Smooth muscle cell (in vitro differentiated cells): ENCODE data around the gene RDH12. TPM values are rescaled to one million over a fixed set of nuclear protein-coding genes. Genes with fewer than 3 reads are reported as not detected.

Source experiments
- DNase-seq: peaks from one replicate; lab custom pipeline; 2025; ENCODE audit not compliant: unreplicated experiment; lab: John Stamatoyannopoulos, UW
- H2AFZ ChIP-seq: fragments of 200-600 bp; sonication (generic); 2 replicates; pipeline ENCODE4 v1.6.0; 2016; ENCODE audit warnings: antibody characterized with exemption, low read depth, mild to moderate bottlenecking
- H3F3A ChIP-seq: fragments of 200-600 bp; sonication (generic); 2 replicates; pipeline ENCODE4 v1.6.0; 2017; ENCODE audit warnings: antibody characterized with exemption, low read depth
- H3K27ac ChIP-seq: fragments of 200-600 bp; sonication (generic); 2 replicates; pipeline ENCODE4 v1.5.1; 2016; ENCODE audit warnings: low read depth, mild to moderate bottlenecking
- H3K27me3 ChIP-seq: fragments of 200-600 bp; sonication (generic); 2 replicates; pipeline ENCODE4 v1.6.1; 2016; ENCODE audit warnings: low read depth, mild to moderate bottlenecking
- H3K36me3 ChIP-seq: fragments of 200-600 bp; sonication (generic); 2 replicates; pipeline ENCODE4 v1.5.1; 2016; ENCODE audit warnings: low read depth
- H3K4me1 ChIP-seq: fragments of 200-600 bp; sonication (generic); 2 replicates; pipeline ENCODE4 v1.5.1; 2016; ENCODE audit warnings: low read depth
- H3K4me2 ChIP-seq: fragments of 200-600 bp; sonication (generic); 2 replicates; pipeline ENCODE4 v1.6.0; 2016; ENCODE audit warnings: mild to moderate bottlenecking
- H3K4me3 ChIP-seq: fragments of 200-600 bp; sonication (generic); 2 replicates; pipeline ENCODE4 v1.5.1; 2016; ENCODE audit warnings: mild to moderate bottlenecking
- H3K79me2 ChIP-seq: fragments of 200-600 bp; sonication (generic); 2 replicates; pipeline ENCODE4 v1.6.0; 2016; ENCODE audit warnings: low read depth, mild to moderate bottlenecking
- H3K9ac ChIP-seq: fragments of 200-600 bp; sonication (generic); 2 replicates; pipeline ENCODE4 v1.6.0; 2016; ENCODE audit warnings: low read depth
- H3K9me3 ChIP-seq: fragments of 200-600 bp; sonication (generic); replicated peaks from 2 replicates; pipeline ENCODE4 v1.5.1; 2016; ENCODE audit warnings: low read depth
- H4K20me1 ChIP-seq: fragments of 200-600 bp; sonication (generic); 2 replicates; pipeline ENCODE4 v1.6.0; 2016; ENCODE audit warnings: low read depth
- WGBS: methylation state at CpG from one replicate; pipeline ENCODE4 v1.1.7; 2016; ENCODE audit warnings: low lambda C conversion rate; 5-methylcytosine and 5-hydroxymethylcytosine counted together
- polyA plus RNA-seq: library from polyadenylated mRNA; unstranded; fragments of >200 nt; fragmentation: Nextera tagmentation; extraction: Ambion mirVana; gene quantifications from 2 replicates; pipeline ENCODE4 v1.2.1, GENCODE V29; 2016
- total RNA-seq: library from RNA; depleted of rRNA; stranded (reverse); fragments of >200 nt; gene quantifications from 2 replicates; pipeline ENCODE4 v1.2.3, GENCODE V29; 2014
- TF ChIP-seq, protein P1 (sequence below): fragments of 200-600 bp; sonication (generic); IDR thresholded peaks from 2 replicates; pipeline ENCODE4 v1.5.1; 2017; ENCODE audit warnings: borderline replicate concordance, mild to moderate bottlenecking, antibody characterized with exemption; ENCODE audit not compliant: insufficient read depth, poor library complexity, severe bottlenecking

Gene RDH12
- total and polyA plus RNA-seq, 2 experiments from 2014 or later: 0.30 to 1.9 TPM

DNA sequence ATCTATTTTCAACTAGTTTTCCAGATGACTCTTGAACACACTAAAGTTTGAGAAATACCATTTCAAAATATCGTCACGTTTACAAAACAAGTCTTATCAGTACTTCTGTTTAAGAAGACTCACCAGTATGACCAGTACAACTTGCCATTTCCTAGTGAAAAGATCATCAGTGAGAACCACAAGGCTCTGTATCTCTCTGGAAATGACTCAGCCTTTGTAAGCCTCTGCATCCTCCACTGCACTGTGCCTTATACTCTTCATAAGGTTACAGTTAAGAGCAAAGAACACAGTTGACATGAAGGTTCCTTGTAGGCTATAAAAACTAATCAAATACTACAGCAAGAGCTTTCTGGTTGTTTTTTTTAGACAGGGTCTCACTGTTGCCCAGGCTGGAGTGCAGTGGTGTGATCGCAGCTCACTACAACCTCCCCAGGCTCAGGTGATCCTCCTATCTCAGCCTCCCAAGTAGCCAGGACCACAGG, 21.5 kb upstream of the RDH12 start:
- H3K9ac ChIP-seq: no peak overlapping the region
- H3K9me3 ChIP-seq: no peaks in the 10 kb centered on the region
- peaks cover 50% of the 10 kb centered on the region for H3K79me2 ChIP-seq
- peaks cover 12% of the 10 kb centered on the region for H3K36me3 ChIP-seq
- TF ChIP-seq, protein P1, sequence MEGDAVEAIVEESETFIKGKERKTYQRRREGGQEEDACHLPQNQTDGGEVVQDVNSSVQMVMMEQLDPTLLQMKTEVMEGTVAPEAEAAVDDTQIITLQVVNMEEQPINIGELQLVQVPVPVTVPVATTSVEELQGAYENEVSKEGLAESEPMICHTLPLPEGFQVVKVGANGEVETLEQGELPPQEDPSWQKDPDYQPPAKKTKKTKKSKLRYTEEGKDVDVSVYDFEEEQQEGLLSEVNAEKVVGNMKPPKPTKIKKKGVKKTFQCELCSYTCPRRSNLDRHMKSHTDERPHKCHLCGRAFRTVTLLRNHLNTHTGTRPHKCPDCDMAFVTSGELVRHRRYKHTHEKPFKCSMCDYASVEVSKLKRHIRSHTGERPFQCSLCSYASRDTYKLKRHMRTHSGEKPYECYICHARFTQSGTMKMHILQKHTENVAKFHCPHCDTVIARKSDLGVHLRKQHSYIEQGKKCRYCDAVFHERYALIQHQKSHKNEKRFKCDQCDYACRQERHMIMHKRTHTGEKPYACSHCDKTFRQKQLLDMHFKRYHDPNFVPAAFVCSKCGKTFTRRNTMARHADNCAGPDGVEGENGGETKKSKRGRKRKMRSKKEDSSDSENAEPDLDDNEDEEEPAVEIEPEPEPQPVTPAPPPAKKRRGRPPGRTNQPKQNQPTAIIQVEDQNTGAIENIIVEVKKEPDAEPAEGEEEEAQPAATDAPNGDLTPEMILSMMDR: no peak
- no peaks in the 10 kb centered on the region for H3K27me3 ChIP-seq
- no peak for DNase-seq
- no peaks in the 10 kb centered on the region for H3K4me1 ChIP-seq
- H3K4me3 ChIP-seq: no peak overlapping the region
- H3K27ac ChIP-seq: peak overlapping the region; percentile 73
- 25% methylated on average over 3 of the region's 3 CpGs for WGBS
- no peak overlapping the region for H2AFZ ChIP-seq
- H3K4me2 ChIP-seq: no peak overlapping the region
- H4K20me1 ChIP-seq: peaks cover 69% of the 10 kb centered on the region
- peaks cover 39% of the 10 kb centered on the region for H3F3A ChIP-seq

DNA sequence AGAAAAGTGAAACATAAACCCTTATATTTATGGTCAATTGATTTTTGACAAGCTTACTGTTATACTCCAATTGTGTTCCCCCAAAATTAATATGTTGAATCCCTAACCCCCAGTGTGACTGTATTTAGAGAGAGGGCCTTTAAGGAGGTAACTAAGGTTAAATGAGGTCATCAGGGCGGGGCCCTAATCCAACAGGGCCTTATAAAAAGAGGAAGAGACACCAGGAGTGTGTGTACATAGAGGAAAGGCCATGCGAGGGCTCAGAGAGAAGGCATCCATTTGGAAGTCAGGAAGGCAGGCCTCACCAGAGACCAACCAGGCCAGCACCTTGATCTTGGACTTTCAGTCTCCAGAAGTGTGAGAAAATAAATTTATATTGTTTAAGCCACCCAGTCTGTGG, 20.7 kb upstream of the RDH12 start:
- H4K20me1 ChIP-seq: peaks cover 77% of the 10 kb centered on the region
- peaks cover 13% of the 10 kb centered on the region for H3K36me3 ChIP-seq
- DNase-seq: no peak
- no peak overlapping the region for H2AFZ ChIP-seq
- no peaks in the 10 kb centered on the region for H3K27me3 ChIP-seq
- TF ChIP-seq, protein P1: no peak
- H3K9me3 ChIP-seq: no peaks in the 10 kb centered on the region
- H3K4me3 ChIP-seq: no peak overlapping the region
- H3K79me2 ChIP-seq: peaks cover 50% of the 10 kb centered on the region
- H3K27ac ChIP-seq: peak overlapping the region; percentile 73
- no peak overlapping the region for H3K4me2 ChIP-seq
- peaks cover 40% of the 10 kb centered on the region for H3F3A ChIP-seq
- no peaks in the 10 kb centered on the region for H3K4me1 ChIP-seq
- H3K9ac ChIP-seq: no peak overlapping the region
- 98% methylated on average over 2 of the region's 2 CpGs for WGBS

DNA sequence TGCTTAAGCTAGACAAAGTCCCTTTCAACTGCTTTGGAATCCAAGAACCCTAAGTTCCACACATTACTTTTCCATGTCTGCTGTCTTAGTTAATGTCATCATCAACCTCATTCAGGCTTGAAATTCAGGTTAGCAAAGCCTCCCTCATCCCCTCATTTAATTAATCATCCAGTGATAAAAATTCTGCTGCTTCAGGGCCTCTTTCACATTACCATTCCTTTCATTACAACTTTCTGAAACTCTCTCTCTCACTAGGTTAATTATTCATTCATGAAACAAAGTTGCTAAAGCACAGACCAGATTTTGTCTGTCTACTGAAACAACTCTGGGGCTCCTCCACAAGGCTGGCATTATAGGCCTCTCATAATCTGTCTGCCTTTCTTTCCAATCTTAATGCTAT, 17.8 kb upstream of the RDH12 start:
- TF ChIP-seq, protein P1: no peak
- Histone ChIP-seq H3F3A (peaks cover 37% of the 10 kb centered on the region), H3K27ac (no peak overlapping the region), H3K4me1 (no peaks in the 10 kb centered on the region), H4K20me1 (peaks cover 88% of the 10 kb centered on the region), H3K4me2 (no peak overlapping the region), H3K79me2 (peaks cover 47% of the 10 kb centered on the region), H3K9me3 (no peaks in the 10 kb centered on the region), H3K9ac (no peak overlapping the region), H3K4me3 (no peak overlapping the region), H2AFZ (no peak overlapping the region), H3K36me3 (peaks cover 14% of the 10 kb centered on the region), H3K27me3 (no peaks in the 10 kb centered on the region)
- DNase-seq: no peak

DNA sequence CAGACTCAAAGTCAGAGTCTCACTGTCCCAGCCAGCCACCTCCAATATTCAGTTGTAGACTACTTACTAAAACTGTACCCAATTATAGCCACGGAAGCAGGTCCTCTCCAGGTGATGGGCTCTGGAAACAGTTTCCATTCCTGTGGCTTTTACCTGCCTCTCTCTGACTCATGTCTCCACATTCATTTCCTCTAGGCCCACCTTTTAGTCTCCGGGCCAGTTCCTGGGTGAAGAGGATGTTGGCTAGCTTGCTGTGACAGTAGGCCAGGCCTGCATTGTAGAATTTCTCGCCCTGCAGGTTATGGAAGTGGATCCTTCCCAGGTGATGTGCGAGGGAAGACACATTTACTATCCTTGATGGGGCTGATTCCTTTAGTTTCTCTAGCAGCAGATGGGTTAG, 11.7 kb upstream of the RDH12 start:
- Histone ChIP-seq H3F3A (peaks cover 5% of the 10 kb centered on the region), H3K27ac (peak overlapping the region; percentile 33), H3K79me2 (peaks cover 62% of the 10 kb centered on the region), H3K4me1 (peaks cover 21% of the 10 kb centered on the region), H3K9me3 (no peaks in the 10 kb centered on the region), H3K4me2 (no peak overlapping the region), H3K4me3 (no peak overlapping the region), H3K9ac (no peak overlapping the region), H3K36me3 (peaks cover 13% of the 10 kb centered on the region), H3K27me3 (no peaks in the 10 kb centered on the region), H4K20me1 (peaks cover 85% of the 10 kb centered on the region), H2AFZ (no peak overlapping the region)
- TF ChIP-seq, protein P1: no peak
- no peak for DNase-seq
- 82% methylated on average over 4 of the region's 4 CpGs for WGBS
